NCI-H1694 (cell line): Measurements from ENCODE around the gene LGI1.
"Not testable (repeated sequence)": the region's sequence is repeated elsewhere in the genome, so short reads cannot be mapped to it uniquely, and the experiment has no call there.

Source experiments
- DNase-seq: peaks from one replicate; lab custom pipeline; 2025; lab: John Stamatoyannopoulos, UW

LGI1 gene

DNA sequence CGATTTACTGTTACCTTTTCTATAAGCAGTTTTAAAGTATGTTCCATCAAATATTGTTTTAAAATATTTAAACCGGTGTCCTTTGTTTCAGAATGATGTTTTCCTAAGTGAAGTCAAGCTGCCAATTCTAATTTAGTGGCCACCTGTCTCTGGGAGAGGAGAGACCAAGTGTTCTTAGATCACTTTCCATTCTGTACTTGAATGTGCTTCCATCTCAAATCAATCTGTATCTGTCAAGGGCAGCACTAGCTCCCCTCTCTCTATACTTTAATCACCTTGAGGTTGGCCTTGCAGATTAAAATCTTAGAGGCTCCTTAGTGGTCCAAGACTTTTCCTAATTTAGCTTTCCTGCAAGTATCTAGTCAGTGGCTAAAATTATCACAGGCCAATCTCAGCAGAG is 49.6 kb downstream of the LGI1 start:
- no peak for DNase-seq

DNA sequence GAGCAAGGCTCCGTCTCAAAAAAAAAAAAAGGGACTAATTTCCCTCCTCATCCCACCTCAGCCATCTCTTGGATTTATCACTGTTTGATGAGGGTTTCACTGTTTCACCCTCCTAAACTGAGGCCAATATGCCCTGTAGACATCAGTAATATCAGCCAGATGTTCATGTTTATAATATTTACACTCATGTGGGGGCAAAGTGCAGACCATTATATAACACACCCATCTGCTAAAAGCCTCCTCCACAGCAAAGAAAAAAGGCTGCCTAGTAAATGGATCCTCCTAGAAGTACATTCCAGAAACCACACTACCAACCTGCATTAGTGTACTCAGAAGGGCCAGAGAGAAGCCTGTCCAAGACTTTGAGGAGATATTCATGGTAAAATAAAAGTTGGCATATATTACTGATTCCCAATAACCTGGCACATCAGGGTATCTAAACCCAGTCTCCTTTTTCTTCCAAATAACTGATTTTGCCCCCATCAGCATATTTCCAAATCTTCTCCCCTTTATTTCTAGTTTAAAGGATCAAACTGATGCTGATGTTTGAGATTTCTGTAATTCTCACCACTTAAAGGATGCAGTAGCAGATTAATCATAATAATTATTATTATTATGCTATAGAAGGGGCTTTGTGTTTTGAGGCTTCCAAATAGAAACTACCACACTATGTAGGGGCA is 55.1 kb downstream of the LGI1 start:
- no peak for DNase-seq

- DNase-seq: peak; percentile 8
Measured at GRCh38 chr10:93813507-93814465, 56.0 kb downstream of the LGI1 start.

DNA sequence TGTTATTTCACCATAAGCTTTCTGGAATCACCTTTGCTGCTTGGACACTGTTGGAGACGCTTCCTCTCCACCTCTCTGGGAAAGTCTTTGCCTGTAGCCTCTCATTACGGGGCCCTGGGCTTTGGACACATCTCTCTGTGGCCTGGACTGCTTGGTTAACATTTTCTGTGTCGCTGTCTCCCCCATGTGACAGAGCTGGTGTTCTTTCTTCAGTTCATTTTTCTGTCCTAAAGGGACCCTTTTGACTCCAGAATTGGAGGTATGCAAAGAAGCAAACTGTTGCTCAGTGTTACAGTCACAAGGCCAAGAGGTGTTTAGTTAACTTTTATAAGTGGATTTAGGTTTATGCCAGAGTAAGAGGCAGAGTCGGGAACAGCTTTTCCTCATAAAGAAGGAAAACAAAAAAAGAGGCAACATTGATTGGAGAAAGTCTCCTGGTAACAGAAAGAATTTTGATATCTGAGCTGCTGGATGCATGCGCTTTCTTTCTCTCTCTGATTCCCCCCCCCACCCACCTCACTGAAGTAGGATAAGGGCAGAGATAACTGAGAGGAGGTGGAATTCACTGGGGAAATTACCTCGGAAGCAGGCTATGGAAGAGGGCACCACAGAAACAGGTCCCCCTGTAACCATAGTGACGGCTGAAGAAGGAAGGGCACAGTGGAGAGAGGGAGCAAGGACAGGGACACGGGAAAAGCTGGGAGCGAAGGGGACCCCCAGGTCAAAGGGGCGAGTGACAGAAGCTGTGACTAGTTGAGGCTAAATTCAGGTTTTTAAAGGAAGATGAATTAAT is 57.8 kb downstream of the LGI1 start:
- DNase-seq: no peak

GRCh38 chr10:93816123-93816747 is 58.5 kb downstream of the LGI1 start:
- DNase-seq: peak; percentile 34

GRCh38 chr10:93818086-93818485 is 60.4 kb downstream of the LGI1 start:
- DNase-seq: peak; percentile 45

- no peak for DNase-seq
Measured at GRCh38 chr10:93819520-93819919, 61.8 kb downstream of the LGI1 start.

DNA sequence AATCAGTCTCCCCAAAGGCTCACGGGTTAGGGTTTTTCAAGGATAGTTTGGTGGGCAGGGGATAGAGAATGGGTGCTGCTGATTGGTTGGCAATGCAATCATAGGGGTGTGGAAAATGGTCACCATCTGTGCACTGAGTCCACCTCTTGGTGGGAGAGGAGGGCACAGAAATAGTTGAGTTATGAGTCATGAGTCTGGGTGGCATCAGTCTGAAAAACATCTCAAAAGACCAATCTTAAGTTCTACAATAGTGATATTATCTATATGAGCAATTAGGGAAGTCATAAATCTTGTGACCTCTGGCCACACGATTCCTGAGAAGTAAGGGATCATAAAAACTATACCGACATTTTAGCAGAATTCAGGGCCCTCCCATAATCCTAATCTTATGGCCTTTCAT is 62.7 kb downstream of the LGI1 start:
- DNase-seq: no peak

DNA sequence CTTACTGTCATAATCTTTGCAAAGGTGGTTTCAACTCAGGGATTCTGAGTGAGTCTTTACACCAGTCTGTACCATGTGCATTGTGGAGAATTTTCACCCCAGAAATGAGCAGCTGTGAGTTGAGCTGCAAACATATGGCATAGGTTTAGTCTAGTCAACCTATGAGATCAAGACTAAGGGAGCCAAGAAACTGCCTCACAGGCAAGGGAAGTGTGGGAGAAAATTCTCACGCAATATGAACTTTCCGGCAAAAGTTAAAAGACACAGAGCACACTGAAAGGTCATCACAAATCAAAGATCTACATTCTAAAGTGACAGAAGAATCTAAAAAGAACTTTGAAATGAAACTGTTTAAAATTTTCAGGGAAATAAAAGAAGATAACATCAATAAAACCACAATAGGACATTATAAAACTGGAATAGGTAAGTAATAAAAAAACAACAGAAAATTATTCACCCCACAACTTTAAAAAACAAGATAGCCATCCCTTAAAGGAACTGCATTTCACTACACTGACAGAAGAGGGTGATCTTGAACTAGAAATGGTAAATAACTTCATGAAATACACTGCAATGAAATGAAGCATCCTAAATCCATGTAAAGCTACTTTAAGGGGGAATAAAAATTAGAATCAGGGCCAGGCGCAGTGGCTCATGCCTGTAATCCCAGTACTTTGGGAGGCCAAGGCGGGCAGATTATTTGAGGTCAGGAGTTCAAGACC is 63.5 kb downstream of the LGI1 start:
- peak; percentile 22 for DNase-seq

DNA sequence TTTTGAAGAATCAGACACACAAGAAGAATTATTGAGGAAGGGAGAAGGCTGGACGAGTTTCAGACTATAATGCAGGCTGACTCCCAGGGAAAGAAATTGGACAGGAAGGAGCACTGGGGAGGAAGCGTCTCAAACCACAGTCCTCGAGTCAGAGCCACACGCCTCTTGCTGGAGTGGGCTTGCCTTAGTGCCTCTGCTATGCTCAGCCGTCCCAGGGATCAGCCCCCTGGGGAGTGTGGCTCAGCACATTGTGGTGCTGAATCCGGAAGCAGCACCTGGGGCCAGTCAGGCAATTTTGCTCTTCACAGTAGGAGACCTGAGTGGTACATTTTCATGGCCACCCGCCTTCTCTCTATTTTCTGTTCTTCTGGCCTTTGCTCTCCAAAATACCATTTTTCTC is 68.6 kb downstream of the LGI1 start:
- no peak for DNase-seq

DNA sequence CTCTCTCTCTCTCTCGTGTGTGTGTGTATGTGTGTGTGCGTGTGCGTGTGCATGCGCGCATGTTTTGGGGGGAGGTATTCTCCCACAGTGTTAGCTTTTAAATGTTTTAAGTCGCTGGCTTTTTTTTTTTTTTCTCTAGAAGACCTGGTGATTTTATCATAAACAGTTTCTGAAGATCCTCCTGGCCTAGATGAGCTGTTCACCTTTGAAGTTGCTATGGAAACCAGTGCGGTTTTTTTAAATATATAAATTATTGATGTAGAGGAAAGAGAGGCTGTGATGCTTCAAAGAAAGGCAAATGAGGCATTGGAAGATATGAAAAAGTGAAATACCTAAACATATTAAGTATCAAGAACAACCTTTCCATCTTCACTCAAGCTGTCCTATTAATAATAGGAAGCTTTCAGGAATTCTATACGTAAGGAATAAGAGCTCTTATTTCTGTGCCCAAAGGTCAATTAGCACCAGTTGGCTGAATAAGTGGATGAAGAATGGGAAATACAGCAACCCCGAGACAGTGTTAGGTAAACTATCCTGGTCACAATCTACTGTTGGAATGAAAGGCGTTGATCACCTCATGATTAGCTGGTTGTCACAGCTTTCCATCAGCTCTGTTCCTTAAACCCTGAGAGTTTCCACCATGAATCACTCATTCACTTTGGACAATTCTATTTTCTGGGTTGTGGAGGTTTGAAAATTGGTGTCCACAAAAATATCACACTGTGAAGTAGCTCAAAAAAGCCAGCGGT is 69.5 kb downstream of the LGI1 start:
- DNase-seq: no peak

- not testable (repeated sequence) for DNase-seq
Measured at GRCh38 chr10:93831065-93831464, 73.3 kb downstream of the LGI1 start.

GRCh38 chr10:93835770-93836169 is 78.0 kb downstream of the LGI1 start:
- no peak for DNase-seq

GRCh38 chr10:93837822-93838221 is 80.1 kb downstream of the LGI1 start:
- DNase-seq: no peak

- DNase-seq: no peak
Measured at GRCh38 chr10:93838278-93838677, 80.5 kb downstream of the LGI1 start.

- DNase-seq: no peak
Measured at GRCh38 chr10:93841961-93842360, 84.2 kb downstream of the LGI1 start.

DNA sequence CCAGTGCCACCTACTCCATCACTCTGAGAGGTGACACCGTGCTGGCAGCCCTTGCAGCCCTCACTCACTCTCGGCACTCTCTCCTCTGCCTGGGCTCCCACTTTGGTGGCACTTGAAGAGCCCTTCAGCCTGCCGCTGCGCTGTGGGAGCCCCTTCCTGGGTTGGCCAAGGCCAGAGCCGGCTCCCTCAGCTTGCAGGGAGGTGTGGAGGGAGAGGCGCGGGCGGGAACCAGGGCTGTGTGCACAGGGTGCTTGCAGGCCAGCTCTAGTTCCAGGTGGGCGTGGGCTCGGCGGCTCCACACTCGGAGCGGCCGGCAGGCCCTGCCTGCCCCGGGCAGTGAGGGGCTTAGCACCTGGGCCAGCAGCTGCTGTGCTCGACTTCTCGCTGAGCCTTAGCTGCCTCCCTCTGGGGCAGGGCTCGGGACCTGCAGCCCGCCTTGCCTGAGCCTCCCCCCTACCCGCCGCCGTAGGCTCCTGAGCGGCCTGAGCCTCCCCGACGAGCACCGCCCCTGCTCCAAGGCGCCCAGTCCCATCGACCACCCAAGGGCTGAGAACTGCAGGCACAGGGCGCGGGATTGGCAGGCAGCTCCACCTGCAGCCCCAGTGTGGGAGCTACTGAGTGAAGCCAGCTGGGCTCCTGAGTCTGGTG is 87.4 kb downstream of the LGI1 start:
- no peak for DNase-seq
